CD1c-positive myeloid dendritic cell (primary cell): ENCODE measurements around the gene MAPK14.

Experiments used
- DNase-seq: peaks from one replicate; pipeline ENCODE4 v3.0.0-alpha.2; 2016; ENCODE audit errors: extremely low spot score

The MAPK14 gene

DNA sequence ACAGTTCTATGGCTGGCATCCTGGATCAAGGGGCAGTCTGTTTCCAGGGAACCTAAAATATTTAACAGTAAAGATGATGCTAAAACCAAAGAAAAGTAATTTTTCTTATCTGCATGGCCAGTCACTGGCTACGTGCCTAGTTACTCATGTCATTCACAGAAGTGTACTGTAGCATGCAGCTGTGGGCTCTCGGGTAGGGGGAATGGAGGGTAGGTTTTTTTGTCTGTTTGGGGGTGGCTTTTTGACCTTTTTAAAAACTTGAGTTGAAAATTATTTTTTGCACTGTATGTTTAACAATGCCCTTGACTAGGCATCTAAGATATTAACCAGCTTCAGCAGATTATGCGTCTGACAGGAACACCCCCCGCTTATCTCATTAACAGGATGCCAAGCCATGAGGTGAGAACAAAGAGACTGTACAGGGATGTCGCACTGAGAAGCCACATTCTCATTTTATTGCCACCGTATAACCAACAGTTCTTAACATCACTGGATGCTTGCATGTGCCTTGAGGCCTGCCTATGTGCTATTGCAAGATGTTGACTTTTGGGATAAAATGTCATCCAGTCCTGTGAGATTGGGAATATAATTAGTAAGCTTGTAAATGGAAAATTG lies 72.4 kb downstream of the MAPK14 start:
- DNase-seq, result no peak

DNA sequence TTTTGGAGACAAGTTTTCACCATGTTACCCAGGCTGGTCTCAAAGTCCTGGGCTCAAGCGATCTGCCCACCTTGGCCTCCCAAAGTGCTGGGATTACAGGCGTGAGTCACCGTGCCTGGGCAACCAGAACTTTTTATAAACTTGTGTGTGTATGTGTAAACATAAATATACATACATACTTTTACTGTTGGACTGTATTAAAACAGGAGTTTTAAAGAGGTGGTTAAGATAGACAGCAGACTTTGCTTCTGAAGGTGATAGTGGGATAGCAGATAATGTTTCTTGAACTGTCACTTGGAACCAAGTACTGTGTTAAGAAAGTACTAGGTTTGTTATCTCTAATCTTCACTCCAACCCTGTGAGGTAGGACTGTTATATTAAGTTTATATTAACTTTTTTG lies 74.1 kb downstream of the MAPK14 start:
- no peak for DNase-seq

DNA sequence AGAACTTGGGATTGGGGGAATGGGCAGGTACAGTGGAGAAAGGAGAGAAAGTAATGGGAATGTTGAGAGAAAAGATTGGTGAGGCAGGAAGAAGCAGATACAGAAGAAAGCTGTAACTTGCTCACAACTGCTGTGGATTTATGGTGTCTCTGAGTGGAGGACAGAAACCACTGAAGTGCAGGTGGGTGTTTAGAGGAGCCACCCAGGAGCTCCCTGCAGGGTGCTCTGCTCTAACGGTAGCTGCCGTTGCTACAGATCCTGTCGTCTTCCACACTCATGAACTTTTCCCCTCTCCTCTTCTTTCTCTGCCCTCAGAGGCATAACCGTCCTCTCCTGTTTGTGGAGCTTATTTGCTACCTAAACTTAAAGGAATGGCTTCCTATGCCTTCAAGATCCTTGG lies 75.2 kb downstream of the MAPK14 start:
- no peak for DNase-seq

DNA sequence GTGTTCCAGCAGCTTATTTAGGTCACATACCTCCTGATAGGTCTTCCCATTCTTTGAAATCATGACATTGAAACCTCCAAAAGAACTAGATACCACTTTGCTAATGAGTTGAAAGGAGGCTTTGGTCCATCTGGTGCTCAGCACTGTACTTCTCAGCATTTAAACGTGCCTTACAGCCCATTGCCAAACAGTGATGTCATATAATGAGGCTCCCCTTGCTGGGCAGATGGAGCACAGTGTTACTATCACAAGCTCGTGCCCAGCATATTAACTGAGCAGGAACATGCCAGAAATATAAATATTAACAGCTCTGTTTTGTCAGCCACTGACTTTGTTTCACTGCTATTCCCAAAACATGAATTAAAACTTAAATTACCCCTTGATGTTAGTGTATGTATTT lies 77.2 kb downstream of the MAPK14 start:
- DNase-seq, result no peak

DNA sequence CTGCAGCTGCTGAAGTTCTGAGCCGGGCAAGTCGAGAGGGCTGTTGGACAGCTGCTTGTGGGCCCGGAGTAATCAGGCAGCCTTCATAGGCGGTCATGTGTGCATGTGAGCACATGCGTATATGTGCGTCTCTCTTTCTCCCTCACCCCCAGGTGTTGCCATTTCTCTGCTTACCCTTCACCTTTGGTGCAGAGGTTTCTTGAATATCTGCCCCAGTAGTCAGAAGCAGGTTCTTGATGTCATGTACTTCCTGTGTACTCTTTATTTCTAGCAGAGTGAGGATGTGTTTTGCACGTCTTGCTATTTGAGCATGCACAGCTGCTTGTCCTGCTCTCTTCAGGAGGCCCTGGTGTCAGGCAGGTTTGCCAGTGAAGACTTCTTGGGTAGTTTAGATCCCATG lies 81.5 kb downstream of the MAPK14 start:
- DNase-seq, result no peak

DNA sequence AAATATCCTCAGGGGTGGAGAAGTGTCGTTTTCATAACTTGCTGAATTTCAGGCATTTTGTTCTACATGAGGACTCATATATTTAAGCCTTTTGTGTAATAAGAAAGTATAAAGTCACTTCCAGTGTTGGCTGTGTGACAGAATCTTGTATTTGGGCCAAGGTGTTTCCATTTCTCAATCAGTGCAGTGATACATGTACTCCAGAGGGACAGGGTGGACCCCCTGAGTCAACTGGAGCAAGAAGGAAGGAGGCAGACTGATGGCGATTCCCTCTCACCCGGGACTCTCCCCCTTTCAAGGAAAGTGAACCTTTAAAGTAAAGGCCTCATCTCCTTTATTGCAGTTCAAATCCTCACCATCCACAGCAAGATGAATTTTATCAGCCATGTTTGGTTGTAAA lies 82.4 kb downstream of the MAPK14 start:
- DNase-seq, result no peak

DNA sequence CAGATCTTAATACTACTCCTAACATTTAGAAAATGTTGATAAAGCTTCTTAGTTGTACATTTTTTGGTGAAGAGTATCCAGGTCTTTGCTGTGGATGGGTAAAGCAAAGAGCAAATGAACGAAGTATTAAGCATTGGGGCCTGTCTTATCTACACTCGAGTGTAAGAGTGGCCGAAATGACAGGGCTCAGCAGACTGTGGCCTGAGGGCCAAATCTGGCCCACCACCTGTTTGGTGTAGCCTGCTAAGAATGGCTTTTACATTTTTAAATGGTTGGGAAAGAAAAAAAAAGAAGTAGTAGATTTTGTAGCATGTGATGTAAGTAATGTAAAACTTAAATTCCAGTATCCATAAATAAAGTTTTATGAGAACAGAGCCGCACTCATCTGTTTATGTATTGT lies 83.3 kb downstream of the MAPK14 start:
- DNase-seq, result no peak

DNA sequence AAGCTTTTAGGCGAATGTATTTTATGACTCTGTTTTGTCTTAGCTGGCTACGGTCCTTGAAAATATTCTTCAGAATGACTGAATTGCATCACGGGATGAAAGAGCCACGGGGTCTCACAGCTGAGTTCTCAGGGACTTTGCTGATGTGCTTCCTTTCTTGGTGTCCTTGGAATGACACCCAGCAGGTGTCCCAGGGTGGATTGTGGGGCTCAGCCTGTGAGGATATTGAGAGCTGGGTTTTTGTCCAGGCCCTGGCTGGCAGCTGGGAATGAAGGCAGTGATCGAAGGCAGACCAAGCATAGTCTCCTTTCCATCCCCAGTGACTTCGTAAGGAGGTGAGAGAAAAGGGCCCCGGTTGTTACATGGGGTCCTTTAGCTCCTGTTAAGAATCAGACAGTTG lies 83.9 kb downstream of the MAPK14 start:
- DNase-seq, result no peak

DNA sequence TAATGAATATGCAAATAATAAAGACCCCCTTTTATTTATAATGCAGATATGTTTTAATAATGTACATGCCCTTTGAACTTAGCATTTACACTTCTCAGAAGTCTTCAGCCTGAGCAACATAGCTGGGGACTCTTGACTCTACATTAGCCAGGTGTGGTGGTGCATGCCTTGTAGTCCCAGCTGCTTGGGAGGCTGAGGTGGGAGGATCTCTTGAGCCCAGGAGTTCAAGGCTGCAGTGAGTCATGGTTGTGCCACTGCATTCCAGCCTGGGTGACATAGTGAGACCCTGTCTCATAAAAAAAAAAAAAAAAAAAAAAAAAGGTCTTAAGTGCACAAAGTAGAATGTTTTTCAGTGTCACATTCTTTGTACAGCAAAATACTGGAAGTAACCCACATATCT lies 85.4 kb downstream of the MAPK14 start:
- DNase-seq, result no peak

DNA sequence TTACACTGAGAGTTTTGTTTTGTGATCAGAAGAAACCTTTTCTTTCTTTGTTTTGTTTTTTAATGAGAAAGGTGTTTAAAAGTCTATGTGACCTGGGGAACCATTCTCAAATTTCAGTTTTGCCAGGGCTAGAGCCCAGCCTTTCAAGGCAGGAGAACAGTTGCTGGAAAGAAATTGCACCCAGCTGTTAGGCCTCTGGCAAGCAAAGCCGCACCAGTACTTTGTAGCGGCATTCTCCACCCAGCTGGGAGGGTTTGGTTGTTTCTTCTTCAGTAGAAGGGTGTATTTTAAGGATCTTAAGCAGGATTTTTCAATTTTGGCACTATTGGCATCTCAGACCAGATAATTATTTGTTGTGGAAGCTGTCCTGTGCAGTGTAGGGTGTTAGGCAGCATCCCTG lies 86.1 kb downstream of the MAPK14 start:
- no peak for DNase-seq

DNA sequence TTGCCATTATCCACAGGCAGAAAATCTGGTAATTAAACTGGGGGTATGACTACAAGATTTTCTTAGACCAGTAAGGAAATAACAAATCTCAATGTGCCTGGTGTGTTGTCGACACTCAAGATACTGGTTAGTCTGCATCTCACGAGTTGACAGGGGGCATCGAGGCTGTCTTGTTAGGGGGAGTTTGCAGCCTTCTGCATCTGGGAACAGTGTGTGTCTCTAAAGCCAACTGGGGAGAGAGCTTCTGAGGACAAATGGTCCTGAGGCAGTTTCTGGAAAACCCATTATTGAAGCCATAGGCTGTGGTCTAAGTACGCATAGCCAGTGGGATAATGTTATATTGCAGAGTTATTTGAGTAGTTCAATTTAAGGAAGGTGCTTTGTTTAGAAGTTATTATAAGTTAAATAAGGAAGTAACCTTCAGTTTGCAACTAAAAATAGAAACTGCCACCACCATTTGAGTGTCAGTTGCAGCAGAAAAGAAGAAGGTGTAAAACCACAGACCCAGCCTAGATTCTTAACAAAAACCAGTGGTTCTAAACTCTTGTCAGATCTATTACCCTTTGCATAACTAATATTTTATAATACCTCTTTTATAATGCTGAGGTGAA lies 87.3 kb downstream of the MAPK14 start:
- peak; percentile 60 for DNase-seq

DNA sequence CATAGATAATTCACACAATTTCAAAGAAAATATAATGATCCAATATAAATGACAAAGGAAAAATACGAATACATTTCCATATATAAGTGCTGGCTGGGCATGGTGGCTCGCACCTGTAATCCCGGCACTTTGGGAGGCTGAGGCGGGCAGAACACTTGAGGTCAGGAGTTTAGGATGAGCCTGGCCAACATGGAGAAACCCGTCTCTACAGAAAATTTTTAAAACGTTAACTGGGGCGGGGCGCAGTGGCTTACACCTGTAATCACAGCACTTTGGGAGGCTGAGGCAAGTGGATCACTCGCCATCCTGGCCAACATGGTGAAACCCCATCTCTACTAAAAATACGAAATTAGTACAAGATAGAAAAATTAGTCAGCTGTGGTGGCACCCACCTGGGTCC lies 87.8 kb downstream of the MAPK14 start:
- DNase-seq, result no peak

DNA sequence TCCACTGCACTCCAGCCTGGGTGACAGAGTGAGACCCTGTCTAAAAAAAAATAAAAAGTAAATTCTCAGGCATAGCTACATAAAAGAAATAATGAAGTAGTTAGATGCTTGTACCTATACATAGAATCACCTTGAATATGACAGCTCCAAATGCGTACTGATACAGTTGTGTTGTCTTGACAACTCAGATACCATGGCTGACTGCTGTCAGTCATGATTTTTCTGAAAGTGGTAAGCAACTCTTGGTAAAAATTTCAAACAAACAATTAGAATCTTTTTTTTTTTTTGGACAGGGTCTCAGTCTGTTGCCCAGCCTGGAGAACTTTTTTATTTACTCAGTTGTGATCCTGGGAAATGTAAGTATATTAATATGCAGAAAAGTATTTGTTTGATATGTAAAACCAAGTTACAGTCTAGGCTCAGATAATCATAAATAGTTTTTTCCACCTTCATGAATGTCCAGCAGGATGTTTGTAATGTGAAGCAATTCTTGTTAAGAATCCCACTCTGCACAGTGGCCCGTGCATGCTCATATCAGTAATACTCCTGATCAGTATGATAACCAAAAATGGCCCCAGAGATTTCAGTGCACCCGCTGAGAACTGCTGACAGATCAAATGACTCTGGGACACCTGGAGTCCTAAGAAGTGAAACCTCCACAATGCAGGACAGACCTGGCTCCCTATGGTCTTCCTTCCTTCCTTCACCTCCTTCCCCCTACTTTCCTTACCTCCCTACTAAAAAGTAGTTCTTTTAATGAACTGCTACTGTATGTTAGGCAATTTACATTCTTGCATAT lies 88.7 kb downstream of the MAPK14 start:
- no peak for DNase-seq

DNA sequence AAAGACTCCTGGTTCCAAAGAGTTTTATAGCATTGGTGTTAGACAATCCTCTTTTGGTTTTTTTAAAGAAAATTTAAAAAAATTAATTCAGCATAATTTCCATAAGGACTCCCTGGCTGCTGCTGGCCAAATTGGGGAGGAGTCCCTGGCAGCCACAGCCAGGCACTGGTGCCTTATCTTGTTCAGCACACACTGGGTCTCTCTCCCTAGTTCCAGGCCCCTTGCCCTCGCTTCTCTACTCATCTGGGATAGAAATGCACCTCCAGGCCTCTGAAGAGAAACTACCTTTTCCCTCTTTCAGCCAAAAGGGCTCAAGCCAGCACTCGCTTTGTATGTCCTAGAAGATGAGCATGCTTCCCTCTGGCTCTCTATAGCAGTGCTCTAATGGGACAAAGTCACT lies 89.3 kb downstream of the MAPK14 start:
- DNase-seq, result no peak

DNA sequence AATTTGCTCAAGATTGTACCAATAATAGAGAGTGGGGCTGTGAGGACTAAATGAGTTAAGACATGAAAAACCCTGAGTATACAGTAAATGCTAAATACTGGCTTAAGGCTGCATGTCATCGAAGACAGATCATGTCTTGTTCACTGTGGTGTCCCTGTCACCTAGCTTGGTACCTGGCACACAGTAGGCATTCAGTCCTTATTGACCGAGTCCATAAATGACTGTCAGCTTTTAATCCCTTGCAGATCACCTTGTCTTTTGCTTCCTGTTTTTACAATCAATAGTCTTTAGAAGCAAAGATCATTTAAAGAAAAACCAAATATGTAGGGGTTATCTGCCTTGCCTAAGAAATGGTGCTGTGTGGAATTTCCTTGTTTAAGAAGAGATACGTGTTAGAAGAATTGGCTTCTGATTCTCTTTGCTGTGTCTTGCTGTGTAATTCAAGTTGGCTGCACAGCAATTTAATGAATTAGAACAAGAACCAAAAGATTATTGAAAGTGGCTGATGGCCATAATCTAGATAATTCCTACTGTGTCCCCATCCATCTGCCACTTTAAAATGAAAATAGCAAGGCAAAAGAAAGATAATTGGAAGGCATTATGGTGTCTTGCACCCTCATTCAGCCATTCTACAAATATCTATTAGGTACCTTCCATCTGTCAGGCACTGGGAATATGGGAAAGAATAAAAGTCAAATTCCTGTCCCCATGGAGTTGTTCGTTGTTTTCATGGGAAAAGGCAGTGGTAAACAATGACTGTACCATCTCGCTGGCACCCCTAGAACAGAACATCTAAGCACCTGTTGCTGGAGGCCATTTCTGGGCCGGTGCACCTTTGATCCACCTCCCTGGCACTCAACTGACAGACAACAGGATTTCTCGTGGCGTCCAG lies 90.3 kb downstream of the MAPK14 start:
- no peak for DNase-seq

DNA sequence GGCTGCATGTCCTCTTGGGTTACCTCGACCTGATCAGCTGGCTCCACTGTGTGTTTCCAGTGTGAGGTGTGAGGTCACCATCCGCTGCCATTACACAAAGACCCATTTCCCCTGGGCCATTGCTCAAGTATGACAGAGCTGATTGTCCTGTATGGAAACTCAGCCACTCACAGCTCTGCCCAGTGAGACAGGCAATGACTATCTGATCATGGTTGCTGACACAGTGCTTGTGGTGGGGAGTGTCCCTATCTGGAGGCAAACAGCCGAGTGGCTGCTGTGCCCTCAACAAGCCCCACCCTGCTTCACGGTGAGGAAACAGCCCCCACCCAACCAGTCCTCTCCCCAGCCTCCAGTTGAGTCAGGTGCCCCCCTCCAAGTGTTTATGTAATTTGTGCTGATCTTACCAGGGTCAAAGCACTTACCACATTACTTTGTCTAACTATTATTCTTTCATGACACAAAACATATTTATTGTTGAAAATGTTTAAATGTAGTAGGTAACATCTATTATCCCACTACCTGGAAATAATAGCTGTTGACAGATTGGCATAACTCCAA lies 91.0 kb downstream of the MAPK14 start:
- DNase-seq, result peak; percentile 63

DNA sequence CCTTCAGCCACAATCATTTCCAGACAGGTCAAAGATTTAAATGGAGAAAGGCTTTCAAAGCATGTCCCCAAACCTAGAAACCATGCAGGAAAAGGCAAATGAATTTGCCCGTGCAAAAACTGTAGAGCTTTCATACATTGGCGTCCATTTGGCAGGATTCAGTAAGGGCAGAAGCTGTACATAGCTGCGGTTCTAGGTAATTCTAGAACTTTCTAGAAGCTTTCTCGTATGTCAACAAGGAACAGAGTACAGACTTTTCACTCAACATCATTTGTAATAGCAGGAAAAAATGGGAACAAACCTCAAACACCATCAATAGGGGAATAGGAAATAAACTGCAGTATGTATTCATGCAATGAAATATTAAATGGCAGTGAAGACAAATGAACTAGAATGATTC lies 91.6 kb downstream of the MAPK14 start:
- peak; percentile 22 for DNase-seq

DNA sequence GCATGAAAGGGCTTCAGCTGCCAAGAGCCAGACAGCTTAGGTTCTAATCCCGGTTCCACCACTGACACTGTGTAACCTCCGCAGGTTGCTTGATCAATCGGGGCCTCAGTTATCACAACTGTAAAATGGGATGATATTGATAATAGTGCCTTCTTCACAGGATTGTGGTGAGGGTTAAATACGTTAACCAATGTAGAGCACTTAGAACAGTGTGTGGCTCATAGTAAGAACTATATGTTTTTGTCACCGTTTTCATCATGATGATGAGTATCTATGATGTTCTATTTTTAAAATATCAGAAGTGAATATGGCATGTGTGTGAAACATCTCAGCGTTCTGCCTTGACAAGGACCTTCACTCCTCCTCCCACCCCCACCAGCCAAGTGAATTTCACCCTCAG lies 92.4 kb downstream of the MAPK14 start:
- DNase-seq, result peak; percentile 21

DNA sequence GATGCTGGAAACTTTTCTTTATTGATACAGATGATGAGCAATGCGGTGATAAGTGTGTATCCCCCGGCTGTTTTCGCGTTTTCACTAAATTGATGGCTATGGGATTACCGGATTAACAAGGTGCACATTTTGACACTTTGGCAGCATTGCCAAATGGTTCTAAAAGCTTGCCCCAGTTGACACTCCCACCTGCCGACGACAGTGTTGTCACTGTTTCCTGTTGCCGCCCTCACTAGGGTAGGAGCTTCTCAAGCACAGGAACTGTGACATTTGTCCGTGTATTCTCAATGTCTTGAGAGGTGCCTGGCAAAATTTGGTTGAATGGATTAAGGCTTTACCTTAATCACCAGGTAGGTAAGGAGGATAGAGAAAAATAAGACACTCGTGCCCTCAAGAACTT lies 92.9 kb downstream of the MAPK14 start:
- peak; percentile 80 for DNase-seq

DNA sequence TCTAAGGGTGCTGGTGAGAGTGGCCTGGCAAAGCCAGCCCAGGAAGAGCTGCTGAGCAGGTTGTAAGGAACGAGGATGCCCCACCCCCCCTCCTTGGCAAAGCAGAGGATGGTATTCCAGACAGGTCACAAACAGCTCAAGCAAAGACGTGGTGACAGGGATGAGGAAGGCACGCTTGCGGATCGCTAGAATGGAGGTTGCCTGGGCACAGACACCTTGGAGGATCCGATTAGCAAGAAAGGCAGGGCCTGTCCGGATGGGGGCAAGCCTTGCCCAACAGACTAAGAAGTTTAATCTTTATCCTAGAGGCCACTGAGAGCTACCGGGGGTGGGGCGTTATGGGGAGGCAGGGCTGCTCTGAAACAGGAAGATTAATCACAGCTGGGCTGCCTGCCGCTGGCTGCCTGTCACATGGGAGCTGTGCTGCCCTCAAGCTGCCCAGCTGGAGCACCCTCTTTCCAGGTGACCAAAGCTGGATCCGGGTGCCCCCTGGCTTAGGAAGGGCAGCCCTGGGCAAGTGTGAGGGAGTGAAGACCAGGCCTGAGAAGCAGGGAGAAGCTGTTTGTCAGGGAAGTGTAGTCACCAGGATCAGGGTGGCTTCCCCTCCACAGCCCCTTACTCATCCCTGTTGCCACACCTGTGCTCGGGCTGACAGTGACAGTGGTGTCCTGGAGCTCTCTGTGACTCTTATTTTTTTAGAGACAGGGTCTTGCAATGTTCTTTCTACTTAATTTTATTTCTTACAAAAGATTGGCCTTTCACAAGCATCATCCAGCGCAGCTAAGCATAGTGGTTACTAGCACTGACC lies 93.6 kb downstream of the MAPK14 start:
- peak; percentile 78 for DNase-seq
